DOHH2 (cell line): ENCODE results near the gene INF2.

Experiments used
- EZH2phosphoT487 ChIP-seq: fragments of 200-600 bp; sonication (generic); IDR thresholded peaks from 2 replicates; pipeline ENCODE4 v1.6.1; 2017; ENCODE audit warnings: borderline replicate concordance, mild to moderate bottlenecking, antibody characterized with exemption, low read length, moderate library complexity, mixed read lengths
- TF ChIP-seq, protein P1 (sequence below): fragments of 200-600 bp; sonication (generic); IDR thresholded peaks from one replicate; pipeline ENCODE4 v1.5.1; 2014; ENCODE audit warnings: antibody characterized with exemption, mild to moderate bottlenecking, low read depth, low read length; ENCODE audit not compliant: poor library complexity, severe bottlenecking

DNA sequence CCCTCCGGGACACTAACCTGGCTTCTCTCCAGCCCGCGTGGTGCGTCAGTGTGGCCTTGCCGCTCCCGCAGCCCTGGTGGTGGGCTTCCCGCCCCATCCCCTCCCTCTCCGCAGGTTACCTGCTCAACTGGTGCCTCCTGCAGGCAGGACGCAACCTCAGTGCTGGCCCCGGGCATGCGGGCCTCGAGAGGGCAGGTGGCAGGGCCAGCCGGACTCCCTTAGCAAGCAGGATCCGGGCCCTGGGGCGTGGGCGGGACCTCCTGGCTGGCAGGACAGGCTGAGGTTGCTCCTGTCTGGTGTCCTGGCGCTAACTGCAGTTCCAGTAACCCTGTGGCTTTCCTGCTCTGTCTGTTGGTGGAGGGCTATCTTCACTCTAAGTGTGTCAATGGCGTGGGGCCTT is 26.0 kb downstream of the INF2 start:
- TF ChIP-seq, protein P1, sequence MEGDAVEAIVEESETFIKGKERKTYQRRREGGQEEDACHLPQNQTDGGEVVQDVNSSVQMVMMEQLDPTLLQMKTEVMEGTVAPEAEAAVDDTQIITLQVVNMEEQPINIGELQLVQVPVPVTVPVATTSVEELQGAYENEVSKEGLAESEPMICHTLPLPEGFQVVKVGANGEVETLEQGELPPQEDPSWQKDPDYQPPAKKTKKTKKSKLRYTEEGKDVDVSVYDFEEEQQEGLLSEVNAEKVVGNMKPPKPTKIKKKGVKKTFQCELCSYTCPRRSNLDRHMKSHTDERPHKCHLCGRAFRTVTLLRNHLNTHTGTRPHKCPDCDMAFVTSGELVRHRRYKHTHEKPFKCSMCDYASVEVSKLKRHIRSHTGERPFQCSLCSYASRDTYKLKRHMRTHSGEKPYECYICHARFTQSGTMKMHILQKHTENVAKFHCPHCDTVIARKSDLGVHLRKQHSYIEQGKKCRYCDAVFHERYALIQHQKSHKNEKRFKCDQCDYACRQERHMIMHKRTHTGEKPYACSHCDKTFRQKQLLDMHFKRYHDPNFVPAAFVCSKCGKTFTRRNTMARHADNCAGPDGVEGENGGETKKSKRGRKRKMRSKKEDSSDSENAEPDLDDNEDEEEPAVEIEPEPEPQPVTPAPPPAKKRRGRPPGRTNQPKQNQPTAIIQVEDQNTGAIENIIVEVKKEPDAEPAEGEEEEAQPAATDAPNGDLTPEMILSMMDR: no peak
- no peak for TF ChIP-seq EZH2phosphoT487
